Erythroblast (primary cell): ENCODE results near the gene HAPLN2.

ENCODE experiments used
- GATA1 ChIP-seq: IDR thresholded peaks from 2 replicates; pipeline ENCODE4 v1.6.1; 2011; ENCODE audit warnings: low read depth, mild to moderate bottlenecking, control low read depth, low read length, moderate library complexity
- POLR2A ChIP-seq: IDR thresholded peaks from 2 replicates; pipeline ENCODE4 v1.6.1; 2011; ENCODE audit warnings: mild to moderate bottlenecking, low read length

DNA sequence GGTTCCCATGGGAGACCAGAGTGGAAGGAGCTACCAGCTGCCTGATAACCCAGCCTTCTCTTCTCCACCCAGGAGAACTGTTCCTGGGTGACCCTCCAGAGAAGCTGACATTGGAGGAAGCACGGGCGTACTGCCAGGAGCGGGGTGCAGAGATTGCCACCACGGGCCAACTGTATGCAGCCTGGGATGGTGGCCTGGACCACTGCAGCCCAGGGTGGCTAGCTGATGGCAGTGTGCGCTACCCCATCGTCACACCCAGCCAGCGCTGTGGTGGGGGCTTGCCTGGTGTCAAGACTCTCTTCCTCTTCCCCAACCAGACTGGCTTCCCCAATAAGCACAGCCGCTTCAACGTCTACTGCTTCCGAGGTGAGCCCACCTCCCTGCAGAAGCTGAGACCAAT is 29.3 kb downstream of the HAPLN2 start:
- TF ChIP-seq POLR2A, result no peak
- no peak for TF ChIP-seq GATA1
